WTC11 (cell line): ENCODE results near the gene RAPGEF1. TPM values are rescaled to one million over a fixed set of nuclear protein-coding genes. Genes with fewer than 3 reads are reported as not detected.

Experiments used
- ATAC-seq: fragments of 200-7000 bp; cut with Tn5 transposase; 2 replicates; pipeline ENCODE4 v1.10.0; 2021; ENCODE audit warnings: mild to moderate bottlenecking, moderate library complexity
- CTCF ChIA-PET: fragments of 300-600 bp; sonication (Branson Sonifier 250); formaldehyde crosslinking; loops from one replicate; lab custom pipeline; 2021; ENCODE audit warnings: antibody characterized with exemption; lab: Charles Lee
- POLR2A ChIA-PET: fragments of 350-600 bp; sonication (Branson Sonifier 250); formaldehyde crosslinking; loops from one replicate; lab custom pipeline; 2021; ENCODE audit warnings: antibody characterized with exemption; lab: Charles Lee
- DNase-seq: peaks from one replicate; pipeline ENCODE4 v3.0.0; 2021; ENCODE audit warnings: low spot score
- H3K27ac Mint-ChIP-seq: 2 replicates; pipeline ENCODE4 v1.8.0; 2021; ENCODE audit warnings: mixed read lengths
- H3K27me3 Mint-ChIP-seq: 2 replicates; pipeline ENCODE4 v1.8.0; 2021; ENCODE audit warnings: low read depth, mild to moderate bottlenecking, moderate library complexity, mixed read lengths
- H3K36me3 Mint-ChIP-seq: 2 replicates; pipeline ENCODE4 v1.8.0; 2021; ENCODE audit warnings: mixed read lengths
- H3K4me1 Mint-ChIP-seq: 2 replicates; pipeline ENCODE4 v1.8.0; 2022; ENCODE audit warnings: mixed read lengths
- H3K4me3 Mint-ChIP-seq: 2 replicates; pipeline ENCODE4 v1.8.0; 2021; ENCODE audit warnings: mild to moderate bottlenecking, moderate library complexity, mixed read lengths
- H3K9me3 Mint-ChIP-seq: 2 replicates; pipeline ENCODE4 v1.8.0; 2021; ENCODE audit warnings: mixed read lengths
- ESRRA ChIP-seq: sonication (generic); formaldehyde crosslinking; IDR thresholded peaks from 2 replicates; pipeline ENCODE4 v1.8.1; 2022; ENCODE audit warnings: mild to moderate bottlenecking, missing genetic modification reagents, borderline replicate concordance
- GTF2I ChIP-seq: fragments of 250-450 bp; sonication (Bioruptor Pico); conservative IDR thresholded peaks from 2 replicates; pipeline ENCODE4 v1.4.0; 2021; ENCODE audit warnings: mild to moderate bottlenecking
- HMGA2 ChIP-seq: fragments of 250-450 bp; sonication (Bioruptor Pico); IDR thresholded peaks from 2 replicates; pipeline ENCODE4 v1.4.0; 2021; ENCODE audit warnings: mild to moderate bottlenecking, moderate library complexity
- JUN ChIP-seq: sonication (generic); formaldehyde crosslinking; IDR thresholded peaks from 2 replicates; pipeline ENCODE4 v1.8.0; 2023; ENCODE audit warnings: mild to moderate bottlenecking, missing genetic modification reagents
- NR3C1 ChIP-seq: sonication (generic); formaldehyde crosslinking; conservative IDR thresholded peaks from 2 replicates; pipeline ENCODE4 v1.8.1; 2023; ENCODE audit warnings: low read depth, mild to moderate bottlenecking, missing genetic modification reagents
- PRDM15 ChIP-seq: sonication (generic); formaldehyde crosslinking; IDR thresholded peaks from 2 replicates; pipeline ENCODE4 v1.8.0; 2022; ENCODE audit warnings: missing genetic modification reagents
- RELA ChIP-seq: sonication (generic); formaldehyde crosslinking; IDR thresholded peaks from 2 replicates; pipeline ENCODE4 v1.8.1; 2022; ENCODE audit warnings: missing genetic modification reagents, mild to moderate bottlenecking, borderline replicate concordance
- SOX15 ChIP-seq: fragments of 250-450 bp; sonication (Bioruptor Pico); IDR thresholded peaks from 2 replicates; pipeline ENCODE4 v1.9.0; 2021; ENCODE audit warnings: mild to moderate bottlenecking
- TCF7 ChIP-seq: sonication (generic); formaldehyde crosslinking; IDR thresholded peaks from 2 replicates; pipeline ENCODE4 v1.8.0; 2022; ENCODE audit warnings: mild to moderate bottlenecking, low read depth, missing genetic modification reagents, moderate library complexity
- TP53 ChIP-seq: sonication (generic); formaldehyde crosslinking; IDR thresholded peaks from 2 replicates; pipeline ENCODE4 v1.8.1; 2023; ENCODE audit warnings: mild to moderate bottlenecking, missing genetic modification reagents
- ZNF232 ChIP-seq: sonication (generic); formaldehyde crosslinking; IDR thresholded peaks from 2 replicates; pipeline ENCODE4 v1.8.0; 2022; ENCODE audit warnings: mild to moderate bottlenecking, missing genetic modification reagents
- total RNA-seq: library from RNA; stranded (reverse); gene quantifications from 3 replicates; pipeline ENCODE4 v1.2.3, GENCODE V29; 2021
- TF ChIP-seq, protein P1 (sequence below): sonication (generic); formaldehyde crosslinking; IDR thresholded peaks from 2 replicates; pipeline ENCODE4 v1.8.1; 2023; ENCODE audit warnings: mild to moderate bottlenecking, missing genetic modification reagents, moderate library complexity
- TF ChIP-seq, protein P2 (sequence below): sonication (generic); formaldehyde crosslinking; IDR thresholded peaks from 2 replicates; pipeline ENCODE4 v1.8.0; 2022; ENCODE audit warnings: mild to moderate bottlenecking, missing genetic modification reagents
- TF ChIP-seq, protein P3 (sequence below): fragments of 200-600 bp; IDR thresholded peaks from 2 replicates; pipeline ENCODE4 v1.8.0; 2022; ENCODE audit warnings: antibody characterized with exemption
- TF ChIP-seq, protein P4 (sequence below): sonication (generic); formaldehyde crosslinking; IDR thresholded peaks from 2 replicates; pipeline ENCODE4 v1.8.0; 2022; ENCODE audit warnings: mild to moderate bottlenecking, missing genetic modification reagents

Gene RAPGEF1
- total RNA-seq, 1 experiment from 2014 or later = 66.2 TPM

DNA sequence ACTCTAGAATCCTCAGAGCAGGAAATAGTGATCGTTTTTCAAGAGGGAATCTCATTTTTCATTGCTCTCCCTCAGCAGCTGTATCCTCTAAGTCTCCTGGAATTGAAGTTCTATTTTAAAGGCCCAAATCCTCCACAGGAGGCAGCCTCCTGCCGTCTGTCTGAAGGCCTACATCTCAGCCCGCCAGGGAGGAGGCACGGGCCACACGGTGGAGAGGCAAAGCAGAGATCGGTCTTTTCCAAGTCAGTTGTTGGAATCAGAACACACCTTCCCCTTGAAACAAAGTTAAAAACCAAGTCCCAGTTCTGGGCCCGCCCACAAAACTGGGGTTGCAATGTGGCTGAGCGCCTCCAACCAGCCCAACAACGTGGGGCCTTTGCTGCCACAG is 68.7 kb downstream of the RAPGEF1 start:
- ATAC-seq (peak; percentile 12; the same call in 1 of the 2 replicates), DNase-seq (no peak)
- no peak overlapping the region for H3K4me3 Mint-ChIP-seq
- ChIA-PET POLR2A (no interaction called here), CTCF (no interaction called here)
- peak overlapping the region; percentile 55 for H3K27ac Mint-ChIP-seq
- H3K27me3 Mint-ChIP-seq = no peaks in the 10 kb centered on the region
- H3K4me1 Mint-ChIP-seq = peaks cover 71% of the 10 kb centered on the region
- TF ChIP-seq RELA (CRISPR knock-in tag) (no peak), GTF2I (CRISPR knock-in tag) (no peak), TP53 (CRISPR knock-in tag) (no peak)
- TF ChIP-seq, protein P1, sequence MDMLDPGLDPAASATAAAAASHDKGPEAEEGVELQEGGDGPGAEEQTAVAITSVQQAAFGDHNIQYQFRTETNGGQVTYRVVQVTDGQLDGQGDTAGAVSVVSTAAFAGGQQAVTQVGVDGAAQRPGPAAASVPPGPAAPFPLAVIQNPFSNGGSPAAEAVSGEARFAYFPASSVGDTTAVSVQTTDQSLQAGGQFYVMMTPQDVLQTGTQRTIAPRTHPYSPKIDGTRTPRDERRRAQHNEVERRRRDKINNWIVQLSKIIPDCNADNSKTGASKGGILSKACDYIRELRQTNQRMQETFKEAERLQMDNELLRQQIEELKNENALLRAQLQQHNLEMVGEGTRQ (CRISPR knock-in tag) = no peak
- TF ChIP-seq, all 79 proteins: peak for 0
- no peaks in the 10 kb centered on the region for H3K9me3 Mint-ChIP-seq
- no peaks in the 10 kb centered on the region; the same call in 1 of the 2 replicates for H3K36me3 Mint-ChIP-seq

DNA sequence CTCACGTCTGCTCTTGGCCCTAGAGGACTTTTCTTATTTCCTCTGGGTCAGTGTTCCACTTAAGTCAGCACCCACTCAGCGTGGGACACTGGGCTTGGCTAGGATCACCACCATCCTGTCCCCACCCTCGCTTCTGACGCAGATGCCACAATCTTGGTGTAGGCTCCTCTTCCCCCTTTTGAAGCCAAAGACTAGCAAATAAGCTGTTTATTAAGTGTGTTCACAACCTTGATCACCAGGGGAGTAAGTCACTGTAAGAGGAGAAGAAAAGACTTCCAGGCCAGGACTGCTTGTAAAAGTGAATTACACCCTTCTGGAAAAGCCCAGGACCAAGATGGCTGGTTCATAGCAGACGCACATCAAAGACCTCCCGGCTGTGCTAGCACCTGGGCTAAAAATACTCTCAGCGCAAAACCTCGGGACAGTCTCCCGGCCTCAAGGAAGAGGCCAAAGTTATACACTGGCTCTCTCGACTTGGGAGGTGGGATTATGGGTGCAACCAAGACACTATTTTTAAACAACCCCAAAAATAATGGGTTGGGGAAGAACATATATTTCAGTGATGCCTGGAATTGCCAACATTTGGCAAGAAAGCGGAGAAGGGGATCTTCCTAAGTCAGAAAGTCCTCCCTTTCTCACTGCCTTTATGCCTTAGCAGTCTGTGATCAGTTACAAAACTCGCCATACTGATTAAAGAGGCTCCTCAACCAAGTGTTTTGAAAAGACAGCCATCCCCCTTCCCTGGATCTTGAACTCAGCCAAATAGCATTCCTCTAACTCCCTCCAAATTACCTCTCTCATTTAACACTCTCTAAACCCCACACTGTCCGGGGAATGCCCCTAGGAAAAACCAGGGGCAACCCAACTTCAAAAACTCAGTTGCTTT is 69.4 kb downstream of the RAPGEF1 start:
- H3K27ac Mint-ChIP-seq = peak overlapping the region; percentile 55
- peaks cover 4% of the 10 kb centered on the region for H3K9me3 Mint-ChIP-seq
- POLR2A ChIA-PET = no interaction called here
- H3K27me3 Mint-ChIP-seq = no peaks in the 10 kb centered on the region
- ATAC-seq (no peak), DNase-seq (no peak)
- TF ChIP-seq PRDM15 (CRISPR knock-in tag) (no peak), JUN (no peak), NR3C1 (no peak)
- TF ChIP-seq, protein P2, sequence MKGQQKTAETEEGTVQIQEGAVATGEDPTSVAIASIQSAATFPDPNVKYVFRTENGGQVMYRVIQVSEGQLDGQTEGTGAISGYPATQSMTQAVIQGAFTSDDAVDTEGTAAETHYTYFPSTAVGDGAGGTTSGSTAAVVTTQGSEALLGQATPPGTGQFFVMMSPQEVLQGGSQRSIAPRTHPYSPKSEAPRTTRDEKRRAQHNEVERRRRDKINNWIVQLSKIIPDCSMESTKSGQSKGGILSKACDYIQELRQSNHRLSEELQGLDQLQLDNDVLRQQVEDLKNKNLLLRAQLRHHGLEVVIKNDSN = no peak
- peaks cover 65% of the 10 kb centered on the region for H3K4me1 Mint-ChIP-seq
- H3K36me3 Mint-ChIP-seq = peaks cover 5% of the 10 kb centered on the region
- CTCF ChIA-PET = interaction anchor here (0.5 kb wide), 1 partner anchor 214 kb away, joined by 4 read pairs; no protein-coding TSS in a partner anchor
- no peak overlapping the region for H3K4me3 Mint-ChIP-seq

- H3K36me3 Mint-ChIP-seq = peaks cover 15% of the 10 kb centered on the region
- ChIA-PET CTCF (no interaction called here), POLR2A (no interaction called here)
- H3K4me1 Mint-ChIP-seq = peaks cover 55% of the 10 kb centered on the region
- H3K27me3 Mint-ChIP-seq = no peaks in the 10 kb centered on the region
- DNase-seq = no peak
- peak overlapping the region; percentile 45; the same call in 1 of the 2 replicates for H3K27ac Mint-ChIP-seq
- H3K4me3 Mint-ChIP-seq = no peak overlapping the region
- no peak for TF ChIP-seq ZNF232 (CRISPR knock-in tag)
- TF ChIP-seq PRDM15 (CRISPR knock-in tag) = no peak
- no peak for TF ChIP-seq ESRRA
- TF ChIP-seq, protein P3, sequence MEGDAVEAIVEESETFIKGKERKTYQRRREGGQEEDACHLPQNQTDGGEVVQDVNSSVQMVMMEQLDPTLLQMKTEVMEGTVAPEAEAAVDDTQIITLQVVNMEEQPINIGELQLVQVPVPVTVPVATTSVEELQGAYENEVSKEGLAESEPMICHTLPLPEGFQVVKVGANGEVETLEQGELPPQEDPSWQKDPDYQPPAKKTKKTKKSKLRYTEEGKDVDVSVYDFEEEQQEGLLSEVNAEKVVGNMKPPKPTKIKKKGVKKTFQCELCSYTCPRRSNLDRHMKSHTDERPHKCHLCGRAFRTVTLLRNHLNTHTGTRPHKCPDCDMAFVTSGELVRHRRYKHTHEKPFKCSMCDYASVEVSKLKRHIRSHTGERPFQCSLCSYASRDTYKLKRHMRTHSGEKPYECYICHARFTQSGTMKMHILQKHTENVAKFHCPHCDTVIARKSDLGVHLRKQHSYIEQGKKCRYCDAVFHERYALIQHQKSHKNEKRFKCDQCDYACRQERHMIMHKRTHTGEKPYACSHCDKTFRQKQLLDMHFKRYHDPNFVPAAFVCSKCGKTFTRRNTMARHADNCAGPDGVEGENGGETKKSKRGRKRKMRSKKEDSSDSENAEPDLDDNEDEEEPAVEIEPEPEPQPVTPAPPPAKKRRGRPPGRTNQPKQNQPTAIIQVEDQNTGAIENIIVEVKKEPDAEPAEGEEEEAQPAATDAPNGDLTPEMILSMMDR = no peak
- TF ChIP-seq, protein P4, sequence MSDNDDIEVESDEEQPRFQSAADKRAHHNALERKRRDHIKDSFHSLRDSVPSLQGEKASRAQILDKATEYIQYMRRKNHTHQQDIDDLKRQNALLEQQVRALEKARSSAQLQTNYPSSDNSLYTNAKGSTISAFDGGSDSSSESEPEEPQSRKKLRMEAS (CRISPR knock-in tag) = no peak
- no peak for TF ChIP-seq SOX15 (CRISPR knock-in tag)
- no peak for TF ChIP-seq TCF7 (CRISPR knock-in tag)
- TF ChIP-seq HMGA2 = no peak
- TF ChIP-seq, all 79 proteins: peak for 0
- H3K9me3 Mint-ChIP-seq = peaks cover 14% of the 10 kb centered on the region
- ATAC-seq = no peak
These were observed 70.4 kb downstream of the RAPGEF1 start for GRCh38 chr9:131669269-131670157.
